Measurements from ENCODE around the gene INTS11.

Gene INTS11

DNA sequence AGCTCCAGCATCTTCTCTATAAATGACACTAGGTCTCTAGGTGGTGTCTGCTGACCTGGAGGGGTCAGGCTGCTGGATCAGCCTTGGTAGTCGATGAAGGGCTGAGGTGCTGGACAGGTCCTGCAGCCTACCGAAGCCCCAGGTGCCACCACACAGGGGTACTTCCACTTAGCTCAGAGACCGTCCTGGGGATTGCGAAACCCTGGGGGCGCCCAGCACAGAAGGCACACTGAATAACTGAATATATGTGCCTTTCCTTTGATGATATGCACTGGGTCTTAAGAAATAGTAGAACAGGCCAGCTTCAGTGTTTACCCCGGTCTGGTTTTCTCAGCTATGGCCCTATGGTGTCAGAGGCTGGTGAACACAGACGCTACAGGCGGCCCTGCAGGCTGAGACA lies 61.7 kb downstream of the INTS11 start:
- Histone ChIP-seq H3K27ac (no peak overlapping the region), H3K4me3 (no peak overlapping the region)
- TF ChIP-seq CTCF (IDR thresholded peaks at IDR 0.05), result no peak
- no peak for DNase-seq (ENCODE audit: low spot score)

GRCh38 chr1:1262071-1262470 lies 62.4 kb downstream of the INTS11 start:
- TF ChIP-seq CTCF (IDR thresholded peaks at IDR 0.05), result no peak
- H3K27ac ChIP-seq, result no peak overlapping the region
- no peak for DNase-seq (ENCODE audit: low spot score)
- no peak overlapping the region for H3K4me3 ChIP-seq
